WTC11 (cell line): Measurements from ENCODE around the gene UNC119.

Source experiments
- AFF4 ChIP-seq: sonication (generic); formaldehyde crosslinking; IDR thresholded peaks from 2 replicates; pipeline ENCODE4 v1.8.1; 2023; ENCODE audit warnings: mild to moderate bottlenecking, missing genetic modification reagents, borderline replicate concordance
- AR ChIP-seq: fragments of 250-450 bp; sonication (Bioruptor Pico); IDR thresholded peaks from 2 replicates; pipeline ENCODE4 v1.9.0; 2021; ENCODE audit warnings: mild to moderate bottlenecking
- CBFB ChIP-seq: sonication (generic); formaldehyde crosslinking; IDR thresholded peaks from 2 replicates; pipeline ENCODE4 v1.8.1; 2022; ENCODE audit warnings: mild to moderate bottlenecking, low read depth, missing genetic modification reagents
- CTCF ChIP-seq: fragments of 200-600 bp; IDR thresholded peaks from 2 replicates; pipeline ENCODE4 v1.8.0; 2022; ENCODE audit warnings: antibody characterized with exemption
- ESRRA ChIP-seq: sonication (generic); formaldehyde crosslinking; IDR thresholded peaks from 2 replicates; pipeline ENCODE4 v1.8.1; 2022; ENCODE audit warnings: mild to moderate bottlenecking, missing genetic modification reagents, borderline replicate concordance
- ETV6 ChIP-seq: sonication (generic); formaldehyde crosslinking; IDR thresholded peaks from 2 replicates; pipeline ENCODE4 v1.8.1; 2022; ENCODE audit warnings: mild to moderate bottlenecking, missing genetic modification reagents
- MAX ChIP-seq: sonication (generic); formaldehyde crosslinking; IDR thresholded peaks from 2 replicates; pipeline ENCODE4 v1.8.0; 2022; ENCODE audit warnings: mild to moderate bottlenecking, missing genetic modification reagents
- MXD4 ChIP-seq: fragments of 250-450 bp; sonication (Bioruptor Pico); IDR thresholded peaks from 2 replicates; pipeline ENCODE4 v1.8.0; 2021; ENCODE audit warnings: mild to moderate bottlenecking, moderate library complexity, borderline replicate concordance
- NR3C1 ChIP-seq: sonication (generic); formaldehyde crosslinking; conservative IDR thresholded peaks from 2 replicates; pipeline ENCODE4 v1.8.1; 2023; ENCODE audit warnings: low read depth, mild to moderate bottlenecking, missing genetic modification reagents
- SOX15 ChIP-seq: fragments of 250-450 bp; sonication (Bioruptor Pico); IDR thresholded peaks from 2 replicates; pipeline ENCODE4 v1.9.0; 2021; ENCODE audit warnings: mild to moderate bottlenecking
- TCF7 ChIP-seq: sonication (generic); formaldehyde crosslinking; IDR thresholded peaks from 2 replicates; pipeline ENCODE4 v1.8.0; 2022; ENCODE audit warnings: mild to moderate bottlenecking, low read depth, missing genetic modification reagents, moderate library complexity
- ZBTB43 ChIP-seq: sonication (generic); formaldehyde crosslinking; IDR thresholded peaks from 2 replicates; pipeline ENCODE4 v1.8.1; 2023; ENCODE audit warnings: mild to moderate bottlenecking, missing genetic modification reagents
- ZNF317 ChIP-seq: sonication (generic); formaldehyde crosslinking; IDR thresholded peaks from 2 replicates; pipeline ENCODE4 v1.8.1; 2023; ENCODE audit warnings: low read depth, mild to moderate bottlenecking, moderate library complexity, missing genetic modification reagents, borderline replicate concordance

GRCh38 chr17:28575126-28575795 is 22.8 kb upstream of the UNC119 start:
- TF ChIP-seq CTCF: no peak
- TF ChIP-seq ESRRA (CRISPR knock-in tag): no peak
- no peak for TF ChIP-seq AR (CRISPR knock-in tag)
- no peak for TF ChIP-seq CBFB (CRISPR knock-in tag)
- TF ChIP-seq NR3C1 (CRISPR knock-in tag): no peak
- TF ChIP-seq AFF4 (CRISPR knock-in tag): no peak
- no peak for TF ChIP-seq ETV6 (CRISPR knock-in tag)
- TF ChIP-seq ZNF317 (CRISPR knock-in tag): no peak
- TF ChIP-seq SOX15 (CRISPR knock-in tag): no peak
- no peak for TF ChIP-seq MAX (CRISPR knock-in tag)
- no peak for TF ChIP-seq ZBTB43 (CRISPR knock-in tag)
- no peak for TF ChIP-seq TCF7 (CRISPR knock-in tag)
- no peak for TF ChIP-seq MXD4 (CRISPR knock-in tag)
